K562 (cell line): ENCODE results near the gene CERS4. TPM values are rescaled to one million over a fixed set of nuclear protein-coding genes. Genes with fewer than 3 reads are reported as not detected.

Experiments used
- ATAC-seq: fragments of 200-7000 bp; cut with Tn5 transposase; 3 replicates; pipeline ENCODE4 v1.9.1; 2020; ENCODE audit warnings: moderate library complexity
- BruUV-seq: library from RNA; stranded (reverse); fragments of 400-500 nt; replicated peaks from 2 replicates; lab custom pipeline; 2021; lab: Mats Ljungman, UMichigan
- CTCF ChIA-PET: fragments of 300-600 bp; formaldehyde crosslinking; extraction: SDS; loops from one replicate; lab custom pipeline; 2021; ENCODE audit warnings: low intra/inter-chr PET ratio; lab: Yijun Ruan, JAX
- POLR2A ChIA-PET: fragments of 300-600, 350-650 bp; sonication (Branson Sonifier 250); formaldehyde crosslinking; extraction: SDS; loops from one replicate; lab custom pipeline; 2021; ENCODE audit warnings: antibody characterized with exemption, inconsistent platforms; lab: Yijun Ruan, JAX
- DNase-seq, 4 experiments: peaks; one replicate each; pipeline versions ENCODE4 v3.0.0 to v3.0.0-alpha.2; 2011 to 2018; ENCODE audit warnings: low spot score in 3 of 4, mixed read lengths in 3 of 4; ENCODE audit errors: extremely low read depth in 1 of 4
- FAIRE-seq: peaks from 2 replicates; lab custom pipeline; 2011; peaks lifted over from hg19 to GRCh38; lab: Jason Lieb, UNC
- H2AFZ ChIP-seq: 2 replicates; pipeline ENCODE4 v1.6.0; 2011; ENCODE audit warnings: low read depth, low read length, control low read depth, inconsistent platforms
- H3K27ac ChIP-seq: fragments of 200-600 bp; 3 replicates; pipeline ENCODE4 v1.8.0; 2011; ENCODE audit warnings: low read depth, mild to moderate bottlenecking, control low read depth, inconsistent platforms, low read length, moderate library complexity, mixed read lengths; ENCODE audit errors: extremely low read depth
- H3K27me3 ChIP-seq, 2 experiments: fragments of 300-600 bp in 1 of 2; 2 replicates in 1 of 2; 3 replicates in 1 of 2; pipeline versions ENCODE4 v1.6.0 to v1.8.0; 2011; ENCODE audit warnings: inconsistent platforms in 2 of 2, low read length in 2 of 2, mild to moderate bottlenecking in 1 of 2, mixed read lengths in 1 of 2, moderate library complexity in 1 of 2; ENCODE audit not compliant: control insufficient read depth in 2 of 2, insufficient read depth in 2 of 2
- H3K36me3 ChIP-seq: fragments of 300-600 bp; 3 replicates; pipeline ENCODE4 v1.8.0; 2011; ENCODE audit warnings: mild to moderate bottlenecking, low read length, inconsistent platforms; ENCODE audit not compliant: control insufficient read depth, insufficient read depth
- H3K4me1 ChIP-seq, 2 experiments: fragments of 200-600 bp in 1 of 2; replicated peaks in 1 of 2; 2 replicates in 1 of 2; 3 replicates in 1 of 2; pipeline versions ENCODE4 v1.5.1 to v1.8.0; 2011; ENCODE audit warnings: inconsistent platforms in 2 of 2, low read length in 2 of 2, mild to moderate bottlenecking in 1 of 2, mixed read lengths in 1 of 2, moderate library complexity in 1 of 2; ENCODE audit not compliant: control insufficient read depth in 2 of 2, insufficient read depth in 2 of 2
- H3K4me2 ChIP-seq: 2 replicates; pipeline ENCODE4 v1.6.1; 2011; ENCODE audit warnings: low read length, control low read depth, inconsistent platforms, mixed read lengths; ENCODE audit not compliant: insufficient read depth
- H3K4me3 ChIP-seq: fragments of 200-600 bp; sonication (generic), shearing (Covaris generic); 2 replicates; pipeline ENCODE4 v1.5.1; 2016; ENCODE audit warnings: control low read depth, inconsistent platforms
- H3K79me2 ChIP-seq: fragments of 200-600 bp; 3 replicates; pipeline ENCODE4 v1.8.0; 2011; ENCODE audit warnings: low read length, inconsistent platforms; ENCODE audit not compliant: control insufficient read depth, insufficient read depth
- H3K9ac ChIP-seq, 2 experiments: 2 replicates each; pipeline versions ENCODE4 v1.6.0 to v1.6.1; 2011; ENCODE audit warnings: low read depth in 2 of 2, low read length in 2 of 2, control low read depth in 1 of 2, inconsistent platforms in 1 of 2, mild to moderate bottlenecking in 1 of 2, mixed read lengths in 1 of 2; ENCODE audit not compliant: insufficient read depth in 1 of 2
- H3K9me1 ChIP-seq: one replicate; pipeline ENCODE4 v1.6.0; 2011; ENCODE audit warnings: inconsistent platforms, mild to moderate bottlenecking, low read length, moderate library complexity; ENCODE audit not compliant: control insufficient read depth, insufficient read depth
- H3K9me3 ChIP-seq: replicated peaks from 2 replicates; pipeline ENCODE4 v1.5.1; 2011; ENCODE audit warnings: low read depth, low read length, inconsistent platforms; ENCODE audit not compliant: control insufficient read depth, insufficient read depth
- H4K20me1 ChIP-seq: replicated peaks from 2 replicates; pipeline ENCODE4 v1.6.1; 2011; ENCODE audit warnings: low read length, inconsistent platforms, mixed read lengths; ENCODE audit not compliant: control insufficient read depth, insufficient read depth
- ADNP ChIP-seq: fragments of 200-800 bp; sonication (Bioruptor generic); IDR thresholded peaks from 2 replicates; pipeline ENCODE4 v1.6.1; 2016; ENCODE audit warnings: missing genetic modification characterization, missing compliant biosample characterization
- ARID1B ChIP-seq: fragments of 450-650 bp; IDR thresholded peaks from 2 replicates; pipeline ENCODE4 v1.6.1; 2016; ENCODE audit warnings: antibody characterized with exemption, mild to moderate bottlenecking, inconsistent platforms
- BCOR ChIP-seq: fragments of 450-650 bp; IDR thresholded peaks from 2 replicates; pipeline ENCODE4 v1.6.1; 2016
- CBX1 ChIP-seq: sonication (generic); IDR thresholded peaks from 2 replicates; pipeline ENCODE4 v1.6.1; 2016; ENCODE audit warnings: antibody characterized with exemption, low read depth, mild to moderate bottlenecking
- CBX3 ChIP-seq, 2 experiments: IDR thresholded peaks; 1 replicate in 1 of 2; 2 replicates in 1 of 2; pipeline ENCODE4 v1.6.1; 2012; ENCODE audit warnings: inconsistent platforms in 2 of 2, low read length in 2 of 2, borderline replicate concordance in 1 of 2, control low read depth in 1 of 2
- CHD4 ChIP-seq: fragments of 200-600 bp; sonication (generic); IDR thresholded peaks from 3 replicates; pipeline ENCODE4 v1.6.1; 2012; ENCODE audit warnings: low read depth, mild to moderate bottlenecking, mixed read lengths, low read length, inconsistent platforms; ENCODE audit not compliant: insufficient read depth, insufficient replicate concordance, poor library complexity, severe bottlenecking
- FOXA3 ChIP-seq, 2 experiments: fragments of 450-650 bp in 1 of 2; sonication (generic) in 1 of 2; formaldehyde crosslinking; IDR thresholded peaks in 1 of 2; conservative IDR thresholded peaks in 1 of 2; 2 replicates each; pipeline versions ENCODE4 v1.4.0 to v1.8.0; 2020 to 2022; ENCODE audit warnings: mild to moderate bottlenecking in 2 of 2, missing genetic modification reagents in 1 of 2
- HBP1 ChIP-seq: fragments of 450-650 bp; formaldehyde crosslinking; IDR thresholded peaks from 2 replicates; pipeline ENCODE4 v1.4.0; 2022; ENCODE audit warnings: missing genetic modification characterization
- HNRNPH1 ChIP-seq: fragments of 200-400 bp; formaldehyde crosslinking; optimal IDR thresholded peaks from 2 replicates; pipeline ENCODE3; 2017; ENCODE audit warnings: low read depth, mild to moderate bottlenecking, low read length, moderate library complexity
- KDM1A ChIP-seq, 2 experiments: fragments of 450-650 bp; IDR thresholded peaks; 2 replicates each; pipeline ENCODE4 v1.6.1; 2016; ENCODE audit warnings: mild to moderate bottlenecking in 2 of 2
- NKRF ChIP-seq: fragments of 450-650 bp; IDR thresholded peaks from 2 replicates; pipeline ENCODE4 v1.6.1; 2016; ENCODE audit warnings: borderline replicate concordance
- PHF20 ChIP-seq: fragments of 450-650 bp; IDR thresholded peaks from 2 replicates; pipeline ENCODE4 v1.6.1; 2018; ENCODE audit not compliant: partially characterized antibody
- PURB ChIP-seq: sonication (generic); formaldehyde crosslinking; IDR thresholded peaks from 2 replicates; pipeline ENCODE4 v1.9.0; 2021; ENCODE audit warnings: low read depth, mild to moderate bottlenecking, missing genetic modification reagents
- RCOR1 ChIP-seq, 2 experiments: IDR thresholded peaks; 2 replicates each; pipeline ENCODE4 v1.6.1; 2012; ENCODE audit warnings: low read depth in 2 of 2, low read length in 2 of 2, borderline replicate concordance in 1 of 2, improper control_type of control experiment in 1 of 2
- SMARCA5 ChIP-seq: fragments of 450-650 bp; IDR thresholded peaks from 2 replicates; pipeline ENCODE4 v1.6.1; 2016
- TBP ChIP-seq: optimal IDR thresholded peaks from 2 replicates; pipeline ENCODE3; 2011; ENCODE audit warnings: low read depth, low read length, improper control_type of control experiment
- ZNF121 ChIP-seq: sonication (generic); formaldehyde crosslinking; conservative IDR thresholded peaks from 2 replicates; pipeline ENCODE4 v1.8.0; 2022; ENCODE audit warnings: missing genetic modification reagents
- WGBS: fragments of 100-300 bp; shearing (Covaris generic); methylation state at CpG from one replicate; pipeline ENCODE4 v1.1.6; 2016; ENCODE audit warnings: low coverage, mixed read lengths; ENCODE audit not compliant: insufficient coverage; ENCODE audit errors: missing lambda C conversion rate; 5-methylcytosine and 5-hydroxymethylcytosine counted together
- in situ Hi-C: fragments of 300-500 bp; cut with MboI; formaldehyde crosslinking; loops from 4 replicates; pipeline ENCODE4 v1.15.0; 2018; ENCODE audit warnings: inconsistent platforms, mixed read lengths
- intact Hi-C: fragments of 100-400 bp; cut with micrococcal nuclease; formaldehyde crosslinking; loops from 2 replicates; pipeline ENCODE4 v1.14.2; 2022
- polyA plus RNA-seq, 8 experiments: library from polyadenylated mRNA; depleted of rRNA in 4 of 8; stranded (reverse) in 5 of 8; unstranded in 3 of 8; fragments of >200 nt; fragmentation: Nextera tagmentation in 2 of 8; fragmentation: Illumina TruSeq in 1 of 8; extraction: Ambion mirVana in 2 of 8; extraction: Trizol in 1 of 8; gene quantifications; 2 replicates each; pipeline versions ENCODE4 v1.2.1 to v1.2.3, GENCODE V29; 2011 to 2014; ENCODE audit warnings: inconsistent platforms in 1 of 8, missing spikeins in 1 of 8
- total RNA-seq, 7 experiments: library from RNA; depleted of rRNA in 6 of 7; stranded (reverse); fragments of >200 nt in 6 of 7; fragmentation: Illumina TruSeq in 2 of 7; extraction: Trizol in 2 of 7; gene quantifications; 2 replicates each; pipeline versions ENCODE4 v1.2.1 to v1.2.3, GENCODE V29; 2011 to 2021; ENCODE audit warnings: low replicate concordance in 1 of 7

CERS4 gene
- total and polyA plus RNA-seq, 9 of the 15 experiments (the other 6 are each of a cell fraction or from before 2014, with no cell fraction given) = 0.14 to 4.4 (median 2.9) TPM; not detected in 1

GRCh38 chr19:8240274-8241229, 31.4 kb downstream of the CERS4 start (continued):
- TF ChIP-seq HBP1 (CRISPR knock-in tag) (no peak), FOXA3 (CRISPR knock-in tag; conservative IDR thresholded peaks at IDR 0.05 in 1 of 2, IDR thresholded peaks at IDR 0.05 in 1 of 2) (peak in 1 of 2 experiments; percentile 54; a peak in 1 of 4 replicates)

GRCh38 chr19:8241646-8242045, 32.5 kb downstream of the CERS4 start:
- DNase-seq (no peak), FAIRE-seq (no peak), ATAC-seq (no peak)
- H3K4me1 ChIP-seq = peaks cover 15 to 18% of the 10 kb centered on the region in 2 experiments
- no peaks in the 10 kb centered on the region for H3K9me1 ChIP-seq
- no peak overlapping the region for H3K4me2 ChIP-seq
- WGBS = 35% methylated on average over 4 of the region's 4 CpGs
- intact Hi-C loops (loop anchor here (5.0 kb wide), 1 partner anchor 84 kb away; no protein-coding TSS in a partner anchor), in situ Hi-C loops (no loop called here)
- CTCF ChIA-PET = no interaction called here
- H3K9ac ChIP-seq = no peak overlapping the region
- H4K20me1 ChIP-seq = no peaks in the 10 kb centered on the region
- BruUV-seq = no TSS peak
- H2AFZ ChIP-seq = no peak overlapping the region
- H3K79me2 ChIP-seq = no peaks in the 10 kb centered on the region
- no peak overlapping the region for H3K4me3 ChIP-seq
- POLR2A ChIA-PET = interaction anchor here (0.7 to 0.9 kb wide), 4 partner anchors 9 to 80 kb away, joined by 3 to 4 read pairs (median 3); partner anchors contain the start of genes NDUFA7 and RPS28
- H3K27ac ChIP-seq = no peak overlapping the region
- no peaks in the 10 kb centered on the region for H3K36me3 ChIP-seq
- no peaks in the 10 kb centered on the region for H3K27me3 ChIP-seq
- H3K9me3 ChIP-seq = peaks cover 20% of the 10 kb centered on the region
- TF ChIP-seq SMARCA5 (peak; percentile 80), ZNF121 (CRISPR knock-in tag) (peak; percentile 15; the same call in 1 of the 2 replicates), BCOR (peak; percentile 98), CBX3 (IDR thresholded peaks at IDR 0.05; ENCODE audit: borderline replicate concordance in 1 of 2, low read length in 2 of 2) (peak in 1 of 2 experiments; percentile 37; a peak in 1 of 3 replicates), ARID1B (no peak), PHF20 (peak; percentile 67), CHD4 (peak; percentile 90), HNRNPH1 (no peak), PURB (no peak), ADNP (tag) (peak; percentile 95), KDM1A (IDR thresholded peaks at IDR 0.05) (peak; percentile 79 to 90), TBP (no peak), CBX1 (peak; percentile 95), NKRF (peak; percentile 28; the same call in 1 of the 2 replicates), RCOR1 (IDR thresholded peaks at IDR 0.05; ENCODE audit: borderline replicate concordance in 1 of 2, low read depth in 2 of 2, low read length in 2 of 2) (peak in 1 of 2 experiments; percentile 70; a peak in 2 of 4 replicates)
